PC-9 (cell line): ENCODE results near the gene ATG5. TPM values are rescaled to one million over a fixed set of nuclear protein-coding genes. Genes with fewer than 3 reads are reported as not detected.

Experiments used
- BruUV-seq: library from RNA; stranded (reverse); fragments of 400-500 nt; replicated peaks from 2 replicates; lab custom pipeline; 2021; lab: Mats Ljungman, UMichigan
- CTCF ChIA-PET: fragments of 300-600 bp; sonication (Branson Sonifier 250); formaldehyde crosslinking; loops from one replicate; lab custom pipeline; 2022; ENCODE audit warnings: antibody characterized with exemption; lab: Charles Lee
- POLR2A ChIA-PET: fragments of 300-600 bp; sonication (Branson Sonifier 250); formaldehyde crosslinking; loops from one replicate; lab custom pipeline; 2022; ENCODE audit warnings: antibody characterized with exemption; ENCODE audit not compliant: unreplicated experiment; lab: Charles Lee
- DNase-seq, 2 experiments: peaks; one replicate each; pipeline versions ENCODE4 v3.0.0 to v3.0.0-alpha.2; 2015 to 2022; ENCODE audit warnings: mixed read lengths in 1 of 2
- H2AFZ ChIP-seq: fragments of 200-600 bp; sonication (generic); 2 replicates; pipeline ENCODE4 v1.8.1; 2017; ENCODE audit warnings: antibody characterized with exemption
- H3F3A ChIP-seq: fragments of 200-600 bp; sonication (generic); 2 replicates; pipeline ENCODE4 v1.8.1; 2017; ENCODE audit warnings: antibody characterized with exemption, mild to moderate bottlenecking, low read depth; ENCODE audit not compliant: insufficient read depth
- H3K27ac ChIP-seq: fragments of 200-600 bp; sonication (generic); 2 replicates; pipeline ENCODE4 v1.6.1; 2016; ENCODE audit warnings: mixed run types
- H3K27me3 ChIP-seq: fragments of 200-600 bp; sonication (generic); 2 replicates; pipeline ENCODE4 v1.6.1; 2016; ENCODE audit warnings: low read depth, mixed run types; ENCODE audit not compliant: insufficient read depth
- H3K36me3 ChIP-seq: fragments of 200-600 bp; sonication (generic); 2 replicates; pipeline ENCODE4 v1.6.1; 2016; ENCODE audit warnings: low read depth, mixed run types
- H3K4me1 ChIP-seq: fragments of 200-600 bp; sonication (generic); replicated peaks from 2 replicates; pipeline ENCODE4 v1.6.1; 2016; ENCODE audit warnings: mixed run types; ENCODE audit not compliant: insufficient read depth
- H3K4me2 ChIP-seq: fragments of 200-600 bp; sonication (generic); 2 replicates; pipeline ENCODE4 v1.6.1; 2017; ENCODE audit warnings: mixed run types
- H3K4me3 ChIP-seq: fragments of 200-600 bp; sonication (generic); 2 replicates; pipeline ENCODE4 v1.6.1; 2016; ENCODE audit warnings: mixed run types
- H3K79me2 ChIP-seq: fragments of 200-600 bp; sonication (generic); 2 replicates; pipeline ENCODE4 v1.6.1; 2017; ENCODE audit warnings: low read depth, mixed run types
- H3K9me2 ChIP-seq: fragments of 200-600 bp; sonication (generic); 2 replicates; pipeline ENCODE4 v1.8.1; 2017; ENCODE audit warnings: mild to moderate bottlenecking; ENCODE audit not compliant: insufficient read depth
- H3K9me3 ChIP-seq: fragments of 200-600 bp; sonication (generic); 2 replicates; pipeline ENCODE4 v1.8.1; 2016; ENCODE audit warnings: low read depth; ENCODE audit not compliant: insufficient read depth
- H4K20me1 ChIP-seq: fragments of 200-600 bp; sonication (generic); 2 replicates; pipeline ENCODE4 v1.8.1; 2017; ENCODE audit not compliant: insufficient read depth
- EZH2 ChIP-seq: fragments of 200-600 bp; sonication (generic); IDR thresholded peaks from 2 replicates; pipeline ENCODE4 v1.8.0; 2017; ENCODE audit warnings: antibody characterized with exemption, low read depth
- intact Hi-C: fragments of 100-400 bp; cut with micrococcal nuclease; formaldehyde crosslinking; loops from one replicate; pipeline ENCODE4 v1.10.0; 2022; ENCODE audit not compliant: unreplicated experiment
- total RNA-seq: library from RNA; stranded (reverse); gene quantifications from 2 replicates; pipeline ENCODE4 v1.2.3, GENCODE V29; 2021
- TF ChIP-seq, protein P1 (sequence below): fragments of 200-600 bp; sonication (generic); conservative IDR thresholded peaks from 2 replicates; pipeline ENCODE4 v1.6.1; 2017; ENCODE audit warnings: mixed run types, antibody characterized with exemption, mild to moderate bottlenecking, moderate library complexity

ATG5 gene
- total RNA-seq, 1 experiment from 2014 or later, result 39.8 TPM

DNA sequence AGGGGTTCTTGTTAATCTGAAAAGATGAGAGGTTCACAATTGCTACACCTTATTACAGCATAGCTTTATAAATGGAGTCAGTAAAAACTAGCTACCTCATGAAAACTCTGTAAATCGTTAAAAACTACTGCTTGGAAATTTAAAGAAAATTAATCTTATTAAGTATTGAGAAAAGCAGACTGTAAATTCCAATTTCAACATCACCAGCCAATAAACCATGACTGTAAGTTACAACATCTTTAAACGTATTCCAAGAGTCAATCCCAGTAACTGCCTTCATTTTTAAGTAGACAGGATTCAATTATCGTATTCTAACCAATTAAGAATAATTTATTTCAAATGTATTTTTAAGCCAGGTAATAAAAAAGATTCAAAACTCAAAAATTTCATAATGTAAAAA is 70.3 kb downstream of the ATG5 start:
- Histone ChIP-seq H3K4me3 (no peak overlapping the region), H3K9me3 (no peaks in the 10 kb centered on the region), H3K4me1 (0 out of 2 replicates have a peak, but pooled peaks cover 9% of the 10 kb centered on the region), H3K9me2 (no peaks in the 10 kb centered on the region), H3K79me2 (peaks cover 39% of the 10 kb centered on the region), H3F3A (peaks cover 11% of the 10 kb centered on the region), H3K27ac (no peak overlapping the region), H4K20me1 (0 out of 2 replicates have a peak, but pooled peaks cover 3% of the 10 kb centered on the region), H3K4me2 (no peak overlapping the region), H3K27me3 (no peaks in the 10 kb centered on the region), H2AFZ (no peak overlapping the region), H3K36me3 (no peaks in the 10 kb centered on the region)
- ChIA-PET POLR2A (no interaction called here), CTCF (no interaction called here)
- DNase-seq, result no peak
- TF ChIP-seq, protein P1, sequence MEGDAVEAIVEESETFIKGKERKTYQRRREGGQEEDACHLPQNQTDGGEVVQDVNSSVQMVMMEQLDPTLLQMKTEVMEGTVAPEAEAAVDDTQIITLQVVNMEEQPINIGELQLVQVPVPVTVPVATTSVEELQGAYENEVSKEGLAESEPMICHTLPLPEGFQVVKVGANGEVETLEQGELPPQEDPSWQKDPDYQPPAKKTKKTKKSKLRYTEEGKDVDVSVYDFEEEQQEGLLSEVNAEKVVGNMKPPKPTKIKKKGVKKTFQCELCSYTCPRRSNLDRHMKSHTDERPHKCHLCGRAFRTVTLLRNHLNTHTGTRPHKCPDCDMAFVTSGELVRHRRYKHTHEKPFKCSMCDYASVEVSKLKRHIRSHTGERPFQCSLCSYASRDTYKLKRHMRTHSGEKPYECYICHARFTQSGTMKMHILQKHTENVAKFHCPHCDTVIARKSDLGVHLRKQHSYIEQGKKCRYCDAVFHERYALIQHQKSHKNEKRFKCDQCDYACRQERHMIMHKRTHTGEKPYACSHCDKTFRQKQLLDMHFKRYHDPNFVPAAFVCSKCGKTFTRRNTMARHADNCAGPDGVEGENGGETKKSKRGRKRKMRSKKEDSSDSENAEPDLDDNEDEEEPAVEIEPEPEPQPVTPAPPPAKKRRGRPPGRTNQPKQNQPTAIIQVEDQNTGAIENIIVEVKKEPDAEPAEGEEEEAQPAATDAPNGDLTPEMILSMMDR, result no peak
- no peak for TF ChIP-seq EZH2
- no TSS peak for BruUV-seq
- intact Hi-C loops, result no loop called here

DNA sequence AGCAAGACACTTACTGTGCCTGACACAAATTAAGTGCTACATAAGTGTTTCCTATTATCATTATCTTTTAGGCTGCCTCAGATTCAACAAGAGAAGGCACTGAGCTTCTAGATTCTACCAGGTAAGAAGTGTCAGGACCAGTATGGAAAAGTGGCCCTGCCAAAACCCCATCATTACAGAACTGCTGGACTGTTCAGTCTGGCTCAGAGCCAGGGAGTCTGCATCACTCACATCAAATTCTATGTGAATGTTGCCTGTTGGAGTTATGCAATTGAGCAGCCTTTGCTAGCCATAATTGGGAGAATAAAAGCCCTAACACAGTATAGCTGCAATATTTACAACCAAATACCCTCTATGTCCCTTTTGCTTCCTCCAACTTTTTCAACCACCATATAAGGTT is 70.9 kb downstream of the ATG5 start:
- no peaks in the 10 kb centered on the region for H3K9me2 ChIP-seq
- H3K4me3 ChIP-seq, result no peak overlapping the region
- POLR2A ChIA-PET, result interaction anchor here (0.6 kb wide), 1 partner anchor 16 kb away, joined by 4 read pairs; no protein-coding TSS in a partner anchor
- intact Hi-C loops, result no loop called here
- BruUV-seq, result no TSS peak
- peaks cover 11% of the 10 kb centered on the region for H3F3A ChIP-seq
- no peak overlapping the region for H3K4me2 ChIP-seq
- H3K27me3 ChIP-seq, result no peaks in the 10 kb centered on the region
- 0 out of 2 replicates have a peak, but pooled peaks cover 9% of the 10 kb centered on the region for H3K4me1 ChIP-seq
- H3K9me3 ChIP-seq, result no peaks in the 10 kb centered on the region
- no peak for DNase-seq
- 0 out of 2 replicates have a peak, but pooled peaks cover 3% of the 10 kb centered on the region for H4K20me1 ChIP-seq
- CTCF ChIA-PET, result no interaction called here
- no peak overlapping the region for H2AFZ ChIP-seq
- TF ChIP-seq EZH2, result no peak
- TF ChIP-seq, protein P1, result no peak
- H3K36me3 ChIP-seq, result no peaks in the 10 kb centered on the region
- no peak overlapping the region for H3K27ac ChIP-seq
- H3K79me2 ChIP-seq, result peaks cover 33% of the 10 kb centered on the region

- Histone ChIP-seq H3K27ac (no peak overlapping the region), H3K4me1 (0 out of 2 replicates have a peak, but pooled peaks cover 9% of the 10 kb centered on the region)
These were observed 71.8 kb downstream of the ATG5 start for GRCh38 chr6:106253731-106254130.

More at GRCh38 chr6:106253731-106254130, 71.8 kb downstream of the ATG5 start:
- Histone ChIP-seq H2AFZ (no peak overlapping the region), H3K79me2 (peaks cover 24% of the 10 kb centered on the region), H3K9me2 (no peaks in the 10 kb centered on the region), H3K36me3 (no peaks in the 10 kb centered on the region), H3K4me3 (no peak overlapping the region), H3K9me3 (no peaks in the 10 kb centered on the region), H3F3A (peaks cover 11% of the 10 kb centered on the region), H4K20me1 (0 out of 2 replicates have a peak, but pooled peaks cover 1% of the 10 kb centered on the region), H3K4me2 (no peak overlapping the region), H3K27me3 (no peaks in the 10 kb centered on the region)
- intact Hi-C loops, result no loop called here
- no TSS peak for BruUV-seq
- no peak for TF ChIP-seq EZH2
- TF ChIP-seq, protein P1, result no peak
- no peak for DNase-seq
- CTCF ChIA-PET, result no interaction called here
- POLR2A ChIA-PET, result no interaction called here
